Measurements from ENCODE around the gene NUTM2D.
"Not testable (repeated sequence)": the region's sequence is repeated elsewhere in the genome, so short reads cannot be mapped to it uniquely, and the experiment has no call there.

The NUTM2D gene

GRCh38 chr10:87357444-87357843 is at the start of gene NUTM2D:
NUTM2D (plus strand) TSS chr10:87357744; CDS start chr10:87358266, 522 bp downstream.
- DNase-seq (ENCODE audit: low read depth in 2 of 2): not testable (repeated sequence)

- DNase-seq (ENCODE audit: low read depth in 2 of 2): not testable (repeated sequence)
Measured at GRCh38 chr10:87308702-87309101, 48.8 kb upstream of the NUTM2D start.

GRCh38 chr10:87309657-87310056 is 47.9 kb upstream of the NUTM2D start:
- DNase-seq (ENCODE audit: low read depth in 2 of 2): not testable (repeated sequence)

- not testable (repeated sequence) for DNase-seq (ENCODE audit: low read depth in 2 of 2)
Measured at GRCh38 chr10:87311521-87311920, 46.0 kb upstream of the NUTM2D start.

GRCh38 chr10:87313649-87314359 is 43.7 kb upstream of the NUTM2D start:
- not testable (repeated sequence) for DNase-seq (ENCODE audit: low read depth in 2 of 2)

GRCh38 chr10:87314360-87314973 is 43.1 kb upstream of the NUTM2D start:
- not testable (repeated sequence) for DNase-seq (ENCODE audit: low read depth in 2 of 2)

- DNase-seq (ENCODE audit: low read depth in 2 of 2): not testable (repeated sequence)
Measured at GRCh38 chr10:87321505-87321904, 36.0 kb upstream of the NUTM2D start.

- DNase-seq (ENCODE audit: low read depth in 2 of 2): not testable (repeated sequence)
Measured at GRCh38 chr10:87324559-87324958, 33.0 kb upstream of the NUTM2D start.

GRCh38 chr10:87327958-87328357 is 29.6 kb upstream of the NUTM2D start:
- not testable (repeated sequence) for DNase-seq (ENCODE audit: low read depth in 2 of 2)

GRCh38 chr10:87329131-87329530 is 28.4 kb upstream of the NUTM2D start:
- DNase-seq (ENCODE audit: low read depth in 2 of 2): not testable (repeated sequence)

GRCh38 chr10:87332687-87333086 is 24.9 kb upstream of the NUTM2D start:
- DNase-seq (ENCODE audit: low read depth in 2 of 2): not testable (repeated sequence)

- not testable (repeated sequence) for DNase-seq (ENCODE audit: low read depth in 2 of 2)
Measured at GRCh38 chr10:87340411-87340810, 17.1 kb upstream of the NUTM2D start.

GRCh38 chr10:87341546-87342142 is 15.9 kb upstream of the NUTM2D start:
- DNase-seq (ENCODE audit: low read depth in 2 of 2): not testable (repeated sequence)

GRCh38 chr10:87342249-87342710 is 15.3 kb upstream of the NUTM2D start:
- peak; percentile 54 to 62 for DNase-seq (ENCODE audit: low read depth in 2 of 2)

GRCh38 chr10:87342711-87343258 is 14.8 kb upstream of the NUTM2D start:
- peak; percentile 71 to 73 for DNase-seq (ENCODE audit: low read depth in 2 of 2)

GRCh38 chr10:87345743-87346142 is 11.8 kb upstream of the NUTM2D start:
- DNase-seq (ENCODE audit: low read depth in 2 of 2): not testable (repeated sequence)

GRCh38 chr10:87350161-87350560 is 7.4 kb upstream of the NUTM2D start:
- DNase-seq (ENCODE audit: low read depth in 2 of 2): not testable (repeated sequence)

- not testable (repeated sequence) for DNase-seq (ENCODE audit: low read depth in 2 of 2)
Measured at GRCh38 chr10:87352825-87353224, 4.7 kb upstream of the NUTM2D start.

GRCh38 chr10:87355110-87355509 is 2.4 kb upstream of the NUTM2D start:
- DNase-seq (ENCODE audit: low read depth in 2 of 2): not testable (repeated sequence)

- not testable (repeated sequence) for DNase-seq (ENCODE audit: low read depth in 2 of 2)
Measured at GRCh38 chr10:87358159-87358558, 615 bp downstream of the NUTM2D start.

GRCh38 chr10:87369514-87370112 is 12.1 kb downstream of the NUTM2D start:
- DNase-seq (ENCODE audit: low read depth in 2 of 2): not testable (repeated sequence)

- not testable (repeated sequence) for DNase-seq (ENCODE audit: low read depth in 2 of 2)
Measured at GRCh38 chr10:87374091-87374490, 16.5 kb downstream of the NUTM2D start.

Data from stimulated activated CD8-positive, alpha-beta memory T cell treated with anti-CD3 and anti-CD28 coated beads, Interleukin-7, amount 100 ng/mL, for 1 hour (primary cell).